GM18508 (cell line): ENCODE measurements around the gene TBC1D10B.

Source experiments
- ATAC-seq: cut with Tn5 transposase; IDR thresholded peaks from one replicate; pipeline ENCODE4 v1.9.1; 2021; ENCODE audit warnings: moderate number of reproducible peaks; ENCODE audit not compliant: insufficient read depth, unreplicated experiment

TBC1D10B gene

DNA sequence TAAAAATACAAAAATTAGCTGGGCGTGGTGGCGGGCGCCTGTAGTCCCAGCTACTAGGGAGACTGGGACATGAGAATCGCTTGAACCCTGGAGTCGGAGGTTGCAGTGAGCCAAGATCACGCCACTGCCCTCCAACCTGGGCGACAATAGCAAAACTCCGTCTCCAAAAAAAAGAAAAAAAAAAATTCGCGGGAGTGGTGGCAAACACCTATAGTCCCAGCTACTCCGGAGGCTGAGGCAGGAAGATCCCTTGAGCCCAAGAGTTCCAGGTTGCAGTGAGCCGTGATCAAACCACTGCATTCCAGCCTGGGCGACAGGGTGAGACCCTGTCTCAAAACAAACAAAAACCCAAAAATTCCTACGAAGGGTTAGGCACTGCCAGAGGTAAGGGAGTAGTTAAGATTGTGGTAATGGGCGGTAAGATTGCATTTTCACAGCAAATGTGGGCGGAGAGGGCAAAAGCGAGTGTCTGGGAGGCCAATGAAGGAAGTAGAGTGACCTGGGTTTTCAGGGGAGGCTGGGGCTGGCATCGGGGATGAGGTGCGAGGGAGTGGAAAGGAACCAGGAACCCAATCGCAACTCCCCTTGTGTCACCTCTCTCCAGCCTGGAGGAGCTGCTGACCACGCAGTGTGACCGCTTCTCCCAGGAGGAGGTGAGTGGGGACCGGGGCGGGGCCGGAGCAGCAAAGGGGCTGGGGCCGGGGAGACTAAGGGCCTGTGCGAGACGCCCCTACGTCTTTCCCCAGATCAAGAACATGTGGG is 6.9 kb upstream of the TBC1D10B start:
- no peak for ATAC-seq

GRCh38 chr16:30376461-30376902 is 6.2 kb upstream of the TBC1D10B start:
- no peak for ATAC-seq

- no peak for ATAC-seq
These were observed 5.6 kb upstream of the TBC1D10B start for GRCh38 chr16:30375864-30376263.

DNA sequence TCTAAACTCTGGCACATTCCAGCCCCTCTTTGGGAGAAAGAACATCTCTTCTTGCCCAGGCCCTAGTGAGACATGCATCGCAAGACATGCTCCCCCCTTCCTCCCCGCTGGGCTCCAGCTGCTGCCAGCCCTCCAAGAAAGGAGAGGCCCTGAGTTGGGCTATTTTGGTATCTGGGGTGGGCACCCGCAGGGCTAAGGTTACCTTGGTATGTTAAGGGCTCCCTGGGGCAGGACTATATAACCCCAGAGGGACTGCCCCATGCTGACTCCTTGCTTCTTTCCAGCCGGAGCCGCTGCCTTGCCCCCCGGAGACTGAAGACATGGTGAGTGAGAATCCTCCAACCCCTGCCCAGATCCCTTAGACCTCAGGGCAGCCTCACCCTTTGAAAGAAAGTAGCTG is 4.2 kb upstream of the TBC1D10B start, which contains the start of gene MYL11:
MYL11 (plus strand) TSS at position 265 of the 400 bp plus-strand sequence; CDS start at position 321, 56 bp downstream.
- ATAC-seq = no peak

DNA sequence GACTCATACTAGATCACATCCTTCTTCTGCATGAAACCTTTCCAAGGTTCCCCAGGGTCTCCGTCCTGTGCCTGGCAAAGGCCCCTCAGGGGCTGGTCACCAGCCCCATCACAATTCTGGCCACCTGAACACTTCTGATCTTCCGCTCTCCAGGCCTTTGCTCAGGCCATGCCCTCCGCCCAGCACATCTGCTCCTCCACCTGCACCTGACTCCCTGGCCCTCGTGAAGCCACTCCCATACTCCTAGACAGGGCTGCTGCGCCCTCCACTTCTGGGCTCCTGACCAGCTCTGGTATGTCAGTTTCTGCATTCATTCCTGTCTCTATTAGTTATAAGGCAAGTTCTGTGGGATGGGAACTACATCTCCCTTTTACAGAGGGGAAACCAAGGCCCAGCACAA is 2.4 kb upstream of the TBC1D10B start:
- ATAC-seq = no peak

DNA sequence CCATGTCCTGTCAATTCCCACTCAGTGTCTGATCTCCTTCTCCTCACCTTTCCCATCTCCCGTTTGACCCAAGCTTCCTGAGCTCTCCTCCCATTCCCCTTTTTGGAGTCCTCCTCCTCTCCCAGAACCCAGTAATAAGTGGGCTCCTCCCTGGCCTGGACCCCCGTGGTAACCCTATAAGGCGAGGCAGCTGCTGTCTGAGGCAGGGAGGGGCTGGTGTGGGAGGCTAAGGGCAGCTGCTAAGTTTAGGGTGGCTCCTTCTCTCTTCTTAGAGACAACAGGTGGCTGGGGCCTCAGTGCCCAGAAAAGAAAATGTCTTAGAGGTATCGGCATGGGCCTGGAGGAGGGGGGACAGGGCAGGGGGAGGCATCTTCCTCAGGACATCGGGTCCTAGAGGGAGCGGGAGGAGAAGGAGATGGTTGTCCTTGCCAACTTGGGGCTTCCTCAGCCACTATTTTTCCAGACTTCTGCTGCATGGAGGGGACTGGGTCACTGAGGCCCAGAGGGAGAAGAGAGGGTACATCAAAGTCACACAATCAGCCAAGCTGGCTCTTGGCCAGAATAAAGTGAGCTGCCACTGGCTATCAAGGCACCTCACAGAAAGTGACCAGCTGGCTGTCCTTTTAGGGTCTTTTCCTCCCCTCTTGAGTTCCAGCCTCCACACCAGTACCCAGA is 1.9 kb upstream of the TBC1D10B start:
- ATAC-seq = no peak

- ATAC-seq = no peak
These were observed 1.0 kb upstream of the TBC1D10B start for GRCh38 chr16:30371248-30371816.

DNA sequence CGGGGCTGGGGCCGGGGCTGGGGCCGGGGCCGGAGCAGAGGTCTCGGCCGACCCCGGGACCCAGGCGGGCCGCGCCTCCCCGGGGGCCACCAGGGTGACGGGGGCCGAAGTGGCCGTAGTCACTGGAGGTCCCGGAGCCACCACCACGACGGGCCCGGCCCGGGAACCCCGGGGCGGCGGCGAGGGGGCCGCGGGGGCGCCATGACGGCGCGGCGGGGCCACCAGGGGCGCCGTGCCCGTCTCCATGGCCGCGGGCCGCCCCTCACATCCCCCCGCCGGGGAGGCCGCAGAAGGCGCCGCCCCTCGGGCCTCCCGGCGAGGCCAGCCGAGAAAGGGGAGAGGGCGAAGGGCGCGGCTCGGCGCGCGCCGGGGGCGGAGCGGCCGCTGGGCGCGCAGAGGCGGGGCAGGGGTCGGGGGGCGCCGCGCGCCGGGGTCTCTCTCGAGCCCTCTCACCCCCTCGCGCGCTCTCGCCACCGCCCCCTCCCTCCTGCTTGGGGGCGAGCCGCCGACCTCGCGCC is 297 bp downstream of the TBC1D10B start:
- ATAC-seq = no peak

DNA sequence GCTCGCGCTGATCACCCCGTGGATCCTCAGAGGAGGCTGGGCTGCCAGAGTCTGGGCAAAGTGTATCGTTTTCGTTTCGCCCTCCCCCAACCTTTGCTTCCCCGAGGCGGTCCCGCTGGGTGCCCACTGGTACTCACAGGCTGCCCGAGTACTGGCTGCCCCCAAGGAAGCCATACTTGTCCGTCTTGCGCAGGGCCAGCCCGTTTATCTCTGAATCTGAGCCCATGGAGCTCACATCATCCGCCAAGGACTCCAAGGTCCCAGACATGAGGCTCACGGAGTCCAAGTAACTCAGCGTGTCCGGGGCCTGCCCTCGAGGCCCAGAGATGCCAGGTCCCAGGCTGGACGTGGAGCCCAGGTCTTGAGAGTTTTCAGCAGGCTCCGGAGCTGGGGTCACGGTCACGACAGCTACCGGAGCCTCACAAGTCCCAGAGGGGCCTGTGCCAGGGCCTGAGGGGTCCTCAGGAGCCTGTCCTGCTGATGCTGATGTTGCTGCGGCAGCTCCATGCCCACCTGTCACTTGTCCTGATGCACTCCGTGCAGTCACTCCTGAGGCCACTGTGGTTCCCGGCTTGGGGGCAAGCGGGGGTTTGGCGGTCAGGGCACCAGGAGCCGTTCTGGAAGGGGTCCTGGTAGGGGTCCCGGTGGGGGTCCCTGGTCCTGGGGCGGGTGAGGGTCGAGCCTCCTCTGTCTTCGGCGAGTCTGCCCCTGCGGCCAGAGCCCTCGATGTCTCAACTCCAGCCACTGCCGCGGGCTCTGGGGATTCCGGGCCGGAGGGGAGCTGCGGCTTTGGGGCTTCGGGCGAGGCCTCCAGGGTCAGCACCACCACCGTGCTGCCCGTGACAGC is 980 bp downstream of the TBC1D10B start:
- no peak for ATAC-seq

GRCh38 chr16:30368792-30369090 is 1.6 kb downstream of the TBC1D10B start:
- ATAC-seq = no peak

DNA sequence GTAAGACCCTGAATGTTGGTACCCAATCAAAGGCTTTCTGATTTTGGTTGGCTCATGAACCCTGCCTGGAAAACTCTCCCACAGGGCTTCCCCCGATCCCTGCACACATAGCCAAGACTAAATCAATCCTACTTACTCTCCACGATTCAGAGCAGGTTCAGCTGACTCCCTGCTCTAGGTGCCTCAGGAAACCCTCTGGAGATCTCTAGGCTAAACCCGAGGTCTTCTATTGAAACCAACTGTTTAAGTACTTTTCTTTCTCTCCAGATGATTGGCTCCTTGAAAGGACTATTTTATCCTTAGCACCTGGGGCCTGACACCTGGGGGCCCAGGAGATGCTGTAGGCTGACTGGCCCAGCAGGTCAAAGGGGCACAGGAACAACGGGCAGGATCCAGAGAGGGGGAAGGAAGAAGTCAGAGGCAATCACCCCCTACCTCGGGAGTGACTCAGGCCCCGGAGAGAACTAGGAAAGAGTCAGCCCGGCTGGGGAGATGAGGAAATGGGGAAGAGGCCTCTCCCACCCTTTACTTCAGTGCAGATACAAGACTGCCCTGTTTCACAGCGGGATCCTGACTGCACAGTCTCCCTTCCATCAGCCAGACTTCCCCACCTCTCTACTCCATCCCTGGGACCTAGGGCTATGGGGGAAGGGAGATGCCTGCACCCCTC is 2.0 kb downstream of the TBC1D10B start:
- ATAC-seq = no peak

DNA sequence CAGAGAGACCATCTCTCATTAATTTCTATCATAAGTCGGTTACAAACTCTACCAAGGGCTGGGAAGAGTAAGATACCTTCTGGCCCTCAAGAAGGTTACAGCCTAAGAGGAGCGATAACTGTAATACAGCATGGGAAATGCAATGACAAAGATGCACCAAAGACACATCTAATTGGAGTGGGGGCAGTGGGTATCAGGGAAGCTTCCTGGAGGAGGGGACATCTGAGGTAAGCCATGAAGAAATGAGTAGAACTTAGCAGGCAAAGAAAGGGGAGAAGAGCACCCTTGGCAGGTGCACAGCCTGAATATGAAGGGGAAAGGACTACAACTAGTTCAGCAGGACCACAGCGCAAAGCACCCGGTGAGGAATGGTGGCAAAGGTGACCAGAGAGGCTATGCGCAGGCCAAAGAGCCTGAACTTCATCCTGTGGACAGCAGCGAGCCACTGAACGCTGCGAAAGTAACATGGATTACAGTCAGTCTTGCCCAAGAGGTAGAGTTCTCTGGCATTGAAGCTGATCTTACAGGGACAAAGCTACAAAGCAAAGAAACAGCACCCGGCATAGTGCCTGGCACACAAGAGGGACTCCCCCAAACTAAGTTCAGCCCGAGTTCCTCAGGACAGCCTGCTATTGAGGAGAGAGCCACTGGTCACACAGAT is 2.8 kb downstream of the TBC1D10B start:
- ATAC-seq = no peak

DNA sequence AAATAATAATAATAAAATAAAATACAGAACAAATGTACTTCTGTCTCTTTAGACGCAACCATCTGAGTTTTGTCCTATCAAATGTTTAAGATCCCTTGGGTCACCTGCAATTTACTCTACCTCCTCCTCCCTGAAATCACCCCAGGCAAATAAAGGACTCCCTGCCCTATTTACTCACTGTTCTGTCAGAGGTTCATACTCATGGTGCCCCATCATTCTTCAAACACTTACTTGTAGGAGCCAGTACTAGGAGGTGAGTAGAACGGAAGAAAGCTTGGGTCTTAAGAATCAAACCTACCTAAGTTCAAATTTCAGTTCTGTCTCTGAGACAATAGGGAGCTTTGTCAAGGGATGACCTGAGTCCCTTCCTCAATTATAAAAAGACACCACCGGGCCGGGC is 3.8 kb downstream of the TBC1D10B start:
- no peak for ATAC-seq

GRCh38 chr16:30365200-30365599 is 5.1 kb downstream of the TBC1D10B start:
- ATAC-seq = no peak

GRCh38 chr16:30361180-30361579 is 9.1 kb downstream of the TBC1D10B start:
- no peak for ATAC-seq

DNA sequence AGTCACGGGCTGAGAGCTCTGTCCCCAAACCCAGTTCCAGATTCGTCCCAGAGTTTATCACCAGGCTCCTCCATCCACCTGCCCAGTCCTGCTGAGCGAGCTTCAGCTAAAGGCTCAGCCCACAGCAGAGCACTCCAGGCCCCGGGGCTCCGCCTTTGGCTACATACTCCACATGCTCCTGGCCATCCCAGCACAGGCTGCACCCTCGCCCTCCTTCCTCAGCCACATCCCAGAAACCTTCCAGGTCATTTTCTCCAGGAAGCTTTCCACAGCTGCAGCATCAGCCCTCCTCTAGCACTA is 10.5 kb downstream of the TBC1D10B start:
- no peak for ATAC-seq

DNA sequence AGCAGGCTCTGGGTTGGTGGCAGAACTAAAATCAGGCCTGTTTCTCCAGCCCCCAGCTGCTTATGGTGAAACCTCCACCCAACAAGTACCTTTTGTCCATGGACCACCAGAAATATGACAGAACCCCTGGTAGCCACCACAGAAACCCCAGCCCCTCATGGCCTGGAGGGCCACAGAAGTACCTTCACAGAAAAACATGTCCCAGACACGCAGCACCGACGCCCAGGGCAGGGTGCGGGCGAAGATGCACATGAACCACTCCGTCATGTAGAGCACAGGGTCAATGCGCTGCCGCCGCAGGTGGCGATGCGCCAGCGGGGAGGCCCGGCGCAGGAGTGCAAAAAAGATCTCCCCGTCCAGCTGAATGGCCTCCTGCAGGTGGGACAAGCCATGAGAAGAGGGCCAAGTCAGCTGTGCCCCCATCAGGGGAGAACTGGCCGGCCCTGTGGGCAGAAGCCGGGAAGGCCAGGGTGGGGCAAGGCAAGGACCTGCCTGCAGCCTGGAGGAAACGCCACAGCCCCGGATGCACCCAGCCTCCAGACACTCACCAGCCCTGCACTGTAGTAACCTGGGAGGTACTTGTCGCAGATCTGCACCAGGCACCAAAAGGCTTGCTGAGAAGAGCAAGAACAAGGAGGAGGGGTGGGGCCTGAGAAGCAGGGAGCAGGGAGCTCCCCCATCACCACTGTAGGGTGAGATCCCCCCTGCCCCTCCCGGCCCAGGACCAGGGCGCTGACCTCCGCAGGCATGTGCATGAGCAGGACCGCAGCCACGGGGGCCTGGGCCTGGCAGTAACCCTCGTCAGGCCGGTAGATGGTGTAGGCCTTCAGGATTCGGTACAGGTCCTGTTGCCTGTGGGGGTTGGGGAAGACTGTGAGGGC is 11.1 kb downstream of the TBC1D10B start:
- no peak for ATAC-seq

- no peak for ATAC-seq
These were observed 11.7 kb downstream of the TBC1D10B start for GRCh38 chr16:30358577-30358936.
